Fibroblast of villous mesenchyme (primary cell): ENCODE results near the gene CHST13. TPM values are rescaled to one million over a fixed set of nuclear protein-coding genes. Genes with fewer than 3 reads are reported as not detected.

Experiments
- DNase-seq: peaks from one replicate; pipeline ENCODE4 v3.0.0-alpha.2; 2010; ENCODE audit warnings: low read depth
- H3K4me3 ChIP-seq: 2 replicates; pipeline ENCODE4 v1.5.1; 2011; ENCODE audit warnings: low read depth, mild to moderate bottlenecking, low read length
- CTCF ChIP-seq: IDR thresholded peaks from 2 replicates; pipeline ENCODE4 v1.5.1; 2012; ENCODE audit warnings: low read depth, mild to moderate bottlenecking, low read length; ENCODE audit not compliant: insufficient read depth
- total RNA-seq: library from RNA; depleted of rRNA; stranded (reverse); fragments of >200 nt; gene quantifications from 2 replicates; pipeline ENCODE4 v1.2.3, GENCODE V29; 2012

The CHST13 gene
- total RNA-seq, 1 donor = not detected

GRCh38 chr3:126483321-126483761 lies 40.6 kb upstream of the CHST13 start:
- no peak for DNase-seq
- no peak overlapping the region for H3K4me3 ChIP-seq
- TF ChIP-seq CTCF = no peak

GRCh38 chr3:126484148-126484547 lies 39.8 kb upstream of the CHST13 start:
- DNase-seq = no peak
- no peak overlapping the region for H3K4me3 ChIP-seq
- TF ChIP-seq CTCF = no peak

DNA sequence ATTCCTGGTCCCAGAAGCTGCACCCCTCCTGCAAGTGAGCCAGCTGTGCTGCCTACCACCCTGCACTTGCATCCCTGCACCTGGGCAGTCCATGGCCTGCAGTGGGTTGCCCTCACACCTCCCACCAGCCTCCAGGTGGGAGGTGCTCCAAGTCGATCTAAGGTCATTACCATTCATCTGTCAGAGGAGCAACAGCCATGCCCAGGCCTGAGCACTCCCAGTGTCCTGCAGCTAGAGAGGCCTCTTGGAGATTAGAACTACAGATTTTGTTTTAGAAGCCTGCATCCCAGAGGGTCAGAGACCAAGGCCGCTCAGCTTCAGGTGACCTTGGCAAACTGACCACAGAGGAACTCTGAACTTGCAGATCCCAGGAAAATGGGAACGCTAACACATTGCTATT lies 39.3 kb upstream of the CHST13 start:
- DNase-seq = no peak
- H3K4me3 ChIP-seq = no peak overlapping the region

GRCh38 chr3:126485176-126485897 lies 38.6 kb upstream of the CHST13 start:
- no peak for TF ChIP-seq CTCF
- DNase-seq = no peak

More for the DNA sequence above, 39.3 kb upstream of the CHST13 start:
- no peak for TF ChIP-seq CTCF

DNA sequence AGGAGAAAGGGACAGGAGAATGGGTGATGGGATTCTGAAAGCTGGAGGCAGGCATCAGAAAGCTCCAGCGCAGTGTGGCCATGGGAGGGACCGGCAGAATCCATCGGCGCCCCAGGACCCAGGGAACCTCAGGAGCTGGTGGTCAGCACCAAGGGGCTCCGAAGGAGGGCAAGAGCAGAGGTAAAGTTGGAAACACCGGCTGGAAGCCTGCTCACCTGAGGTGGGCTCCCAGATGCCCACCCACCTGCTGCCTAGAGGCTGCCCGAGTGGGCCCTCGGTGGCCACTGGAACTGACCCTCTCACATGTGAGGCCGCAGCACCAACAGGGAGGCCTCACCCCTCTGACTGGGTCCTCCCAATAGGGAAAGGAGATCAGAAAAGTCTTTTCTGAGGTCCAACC lies 38.0 kb upstream of the CHST13 start:
- no peak for TF ChIP-seq CTCF
- no peak overlapping the region for H3K4me3 ChIP-seq
- DNase-seq = no peak

More at GRCh38 chr3:126485176-126485897, 38.6 kb upstream of the CHST13 start:
- H3K4me3 ChIP-seq = no peak overlapping the region

GRCh38 chr3:126486360-126486847 lies 37.6 kb upstream of the CHST13 start:
- no peak for TF ChIP-seq CTCF
- no peak for DNase-seq
- no peak overlapping the region for H3K4me3 ChIP-seq
